Glutamatergic neuron (in vitro differentiated cells): ENCODE measurements around the gene PLA2G15. TPM values are rescaled to one million over a fixed set of nuclear protein-coding genes. Genes with fewer than 3 reads are reported as not detected.

Experiments used
- DNase-seq: peaks from one replicate; pipeline ENCODE4 v3.0.0; 2022
- H3K27ac Mint-ChIP-seq: one replicate; pipeline ENCODE4 v1.8.0; 2020; ENCODE audit warnings: mild to moderate bottlenecking, mixed read lengths, inconsistent platforms; ENCODE audit not compliant: unreplicated experiment
- H3K27me3 Mint-ChIP-seq: one replicate; pipeline ENCODE4 v1.8.0; 2020; ENCODE audit warnings: mild to moderate bottlenecking, moderate library complexity, mixed read lengths, inconsistent platforms; ENCODE audit not compliant: unreplicated experiment
- H3K36me3 Mint-ChIP-seq: one replicate; pipeline ENCODE4 v1.8.0; 2020; ENCODE audit warnings: mild to moderate bottlenecking, mixed read lengths, inconsistent platforms; ENCODE audit not compliant: unreplicated experiment
- H3K4me1 Mint-ChIP-seq: one replicate; pipeline ENCODE4 v1.8.0; 2020; ENCODE audit warnings: mild to moderate bottlenecking, low read depth, mixed read lengths, inconsistent platforms; ENCODE audit not compliant: unreplicated experiment
- H3K4me3 Mint-ChIP-seq: one replicate; pipeline ENCODE4 v1.8.0; 2020; ENCODE audit warnings: mild to moderate bottlenecking, mixed read lengths, inconsistent platforms; ENCODE audit not compliant: unreplicated experiment
- H3K9me3 Mint-ChIP-seq: one replicate; pipeline ENCODE4 v1.8.0; 2020; ENCODE audit warnings: mild to moderate bottlenecking, moderate library complexity, mixed read lengths, inconsistent platforms; ENCODE audit not compliant: unreplicated experiment
- total RNA-seq: library from RNA; stranded (reverse); fragmentation: NEBNext Ultra II Directional; extraction: Animal tissue kit (Norgen Biotek cat#: 25700); gene quantifications from one replicate; pipeline ENCODE4 v1.2.1, GENCODE V29; 2021; ENCODE audit not compliant: unreplicated experiment
- TF ChIP-seq, protein P1 (sequence below): fragments of 200-600 bp; sonication (generic); IDR thresholded peaks from one replicate; pipeline ENCODE4 v1.5.0; 2021; ENCODE audit not compliant: partially characterized antibody, unreplicated experiment

Gene PLA2G15
- total RNA-seq, 1 donor from 2014 or later: 11.9 TPM

DNA sequence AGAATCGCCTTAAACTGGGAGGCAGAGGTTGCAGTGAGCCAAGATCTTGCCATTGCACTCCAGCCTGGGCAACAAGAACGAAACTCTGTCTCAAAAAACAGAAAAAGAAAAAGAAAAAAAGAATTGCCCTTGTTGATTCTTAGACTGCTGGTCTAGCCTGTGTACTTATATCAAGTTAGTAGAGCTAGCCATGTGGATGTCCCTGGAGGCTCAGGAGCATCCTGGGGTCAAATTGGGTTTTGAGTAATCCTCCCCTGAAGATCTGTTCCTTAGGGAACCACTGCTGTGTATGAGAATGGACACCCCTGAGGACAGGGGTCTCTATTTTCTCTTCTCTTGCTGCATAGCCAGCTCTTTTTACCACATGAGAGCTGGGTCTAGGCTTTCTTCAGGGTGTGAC is 44.0 kb downstream of the PLA2G15 start:
- Mint-ChIP-seq H3K4me3 (no peak overlapping the region), H3K36me3 (no peaks in the 10 kb centered on the region), H3K27me3 (peaks cover 1% of the 10 kb centered on the region), H3K27ac (no peak overlapping the region), H3K9me3 (peaks cover 4% of the 10 kb centered on the region), H3K4me1 (peaks cover 8% of the 10 kb centered on the region)
- TF ChIP-seq, protein P1, sequence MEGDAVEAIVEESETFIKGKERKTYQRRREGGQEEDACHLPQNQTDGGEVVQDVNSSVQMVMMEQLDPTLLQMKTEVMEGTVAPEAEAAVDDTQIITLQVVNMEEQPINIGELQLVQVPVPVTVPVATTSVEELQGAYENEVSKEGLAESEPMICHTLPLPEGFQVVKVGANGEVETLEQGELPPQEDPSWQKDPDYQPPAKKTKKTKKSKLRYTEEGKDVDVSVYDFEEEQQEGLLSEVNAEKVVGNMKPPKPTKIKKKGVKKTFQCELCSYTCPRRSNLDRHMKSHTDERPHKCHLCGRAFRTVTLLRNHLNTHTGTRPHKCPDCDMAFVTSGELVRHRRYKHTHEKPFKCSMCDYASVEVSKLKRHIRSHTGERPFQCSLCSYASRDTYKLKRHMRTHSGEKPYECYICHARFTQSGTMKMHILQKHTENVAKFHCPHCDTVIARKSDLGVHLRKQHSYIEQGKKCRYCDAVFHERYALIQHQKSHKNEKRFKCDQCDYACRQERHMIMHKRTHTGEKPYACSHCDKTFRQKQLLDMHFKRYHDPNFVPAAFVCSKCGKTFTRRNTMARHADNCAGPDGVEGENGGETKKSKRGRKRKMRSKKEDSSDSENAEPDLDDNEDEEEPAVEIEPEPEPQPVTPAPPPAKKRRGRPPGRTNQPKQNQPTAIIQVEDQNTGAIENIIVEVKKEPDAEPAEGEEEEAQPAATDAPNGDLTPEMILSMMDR: no peak
- DNase-seq: no peak

DNA sequence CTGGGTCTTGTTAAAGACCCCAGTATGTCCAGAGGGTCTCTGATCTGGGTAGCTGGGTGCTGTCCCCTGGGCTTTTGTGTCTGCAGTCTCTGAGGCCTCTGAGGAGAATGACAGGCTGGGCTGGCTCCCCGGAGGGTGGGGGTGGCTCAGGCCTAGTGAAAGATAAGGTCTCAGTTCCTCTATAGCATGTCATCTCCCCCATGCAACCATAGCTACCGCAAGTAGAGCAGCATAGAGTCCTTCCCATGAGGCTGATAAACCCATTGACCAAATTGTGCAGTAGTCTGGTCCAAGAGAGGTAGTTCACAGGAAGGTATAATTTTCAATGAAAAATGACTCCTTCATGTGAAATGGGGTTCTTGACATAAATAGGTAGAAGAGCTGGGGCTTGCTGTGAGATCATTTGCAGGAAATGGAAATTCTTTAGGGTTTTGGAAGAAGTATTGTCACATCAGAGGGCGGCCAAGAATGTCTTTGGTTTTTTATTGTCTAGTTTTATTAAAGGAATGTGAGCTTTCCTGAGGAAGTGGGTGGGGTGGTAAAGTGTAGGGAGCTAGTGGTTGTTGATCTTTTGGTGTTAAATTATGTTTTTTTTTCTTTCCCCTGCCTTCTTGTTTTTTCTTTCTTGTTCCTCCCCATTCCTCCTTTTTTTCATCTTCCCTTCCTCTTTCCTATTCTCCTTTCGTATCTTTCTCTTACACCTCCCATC is 44.6 kb downstream of the PLA2G15 start:
- Mint-ChIP-seq H3K27me3 (peaks cover 3% of the 10 kb centered on the region), H3K4me1 (peaks cover 6% of the 10 kb centered on the region), H3K4me3 (no peak overlapping the region), H3K27ac (no peak overlapping the region), H3K36me3 (no peaks in the 10 kb centered on the region), H3K9me3 (peaks cover 4% of the 10 kb centered on the region)
- no peak for DNase-seq
- TF ChIP-seq, protein P1: no peak

DNA sequence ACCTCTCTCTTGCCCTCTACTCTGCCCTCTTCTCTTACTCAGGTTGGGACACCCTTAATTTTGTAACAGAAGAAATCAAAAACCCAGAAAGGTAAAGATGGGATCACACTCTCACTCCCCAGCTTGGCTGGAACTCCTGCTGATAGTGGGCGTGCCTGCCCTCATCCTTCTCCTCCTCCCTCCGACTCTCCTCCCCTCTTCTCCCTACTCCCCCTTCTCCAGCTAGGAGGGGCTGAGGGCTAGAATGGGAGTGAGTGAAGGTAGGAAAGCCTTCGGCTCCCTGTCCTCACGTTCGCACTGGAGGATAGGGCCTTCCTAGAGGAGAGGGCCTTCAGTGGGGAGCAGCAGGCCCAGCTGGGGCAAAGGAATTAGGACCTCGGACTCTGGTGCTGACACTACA is 45.3 kb downstream of the PLA2G15 start:
- no peak for DNase-seq
- Mint-ChIP-seq H3K27ac (no peak overlapping the region), H3K4me3 (no peak overlapping the region)

DNA sequence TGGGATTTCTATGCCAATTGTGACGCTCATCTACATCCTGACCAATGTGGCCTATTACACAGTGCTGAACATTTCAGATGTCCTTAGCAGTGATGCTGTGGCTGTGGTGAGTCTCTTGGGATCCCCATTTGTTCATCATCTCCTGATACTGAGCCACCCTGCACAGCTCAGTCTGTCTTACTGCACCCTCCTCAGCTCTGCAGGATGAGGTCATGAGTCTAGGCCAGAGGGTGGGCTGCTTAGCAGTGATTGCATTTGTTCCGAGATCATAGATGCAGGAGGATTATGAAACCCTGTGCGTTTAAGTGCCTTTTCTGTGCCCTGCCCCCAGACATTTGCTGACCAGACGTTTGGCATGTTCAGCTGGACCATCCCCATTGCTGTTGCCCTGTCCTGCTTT is 46.1 kb downstream of the PLA2G15 start:
- peaks cover 3% of the 10 kb centered on the region for H3K4me1 Mint-ChIP-seq
- H3K9me3 Mint-ChIP-seq: peaks cover 4% of the 10 kb centered on the region
- TF ChIP-seq, protein P1: no peak
- no peaks in the 10 kb centered on the region for H3K36me3 Mint-ChIP-seq
- H3K4me3 Mint-ChIP-seq: no peak overlapping the region
- H3K27ac Mint-ChIP-seq: no peak overlapping the region
- H3K27me3 Mint-ChIP-seq: peaks cover 6% of the 10 kb centered on the region
- no peak for DNase-seq

More for the DNA sequence above, 45.3 kb downstream of the PLA2G15 start:
- Mint-ChIP-seq H3K36me3 (no peaks in the 10 kb centered on the region), H3K27me3 (peaks cover 3% of the 10 kb centered on the region), H3K4me1 (peaks cover 6% of the 10 kb centered on the region), H3K9me3 (peaks cover 4% of the 10 kb centered on the region)
- TF ChIP-seq, protein P1: no peak

DNA sequence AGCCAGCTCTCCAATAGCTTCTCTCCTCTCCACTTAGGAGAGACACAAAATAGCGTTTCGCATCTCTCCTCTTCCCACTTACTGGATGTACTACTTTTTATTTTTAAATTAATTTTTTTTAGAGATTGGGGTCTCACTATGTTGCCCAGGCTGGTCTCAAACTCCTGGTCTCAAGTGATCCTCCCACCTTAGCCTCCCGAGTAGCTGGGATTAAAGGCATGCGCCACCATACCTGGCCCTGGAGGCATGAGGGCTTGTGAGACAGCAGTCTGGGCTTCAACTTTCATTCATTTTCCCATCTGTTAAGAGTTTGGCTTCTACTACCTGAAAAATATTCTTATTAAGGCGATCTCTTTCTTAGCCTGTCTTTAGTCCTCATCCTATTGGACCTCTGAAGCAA is 47.3 kb downstream of the PLA2G15 start:
- no peak for DNase-seq
- no peak overlapping the region for H3K4me3 Mint-ChIP-seq
- H3K4me1 Mint-ChIP-seq: no peaks in the 10 kb centered on the region
- TF ChIP-seq, protein P1: no peak
- H3K9me3 Mint-ChIP-seq: peaks cover 4% of the 10 kb centered on the region
- H3K27ac Mint-ChIP-seq: no peak overlapping the region
- H3K36me3 Mint-ChIP-seq: no peaks in the 10 kb centered on the region
- peaks cover 8% of the 10 kb centered on the region for H3K27me3 Mint-ChIP-seq
